ENCODE measurements around the gene HRH1.
A peak's percentile ranks its signal among the peaks of the same experiment; 100 is the strongest.
"Not testable (repeated sequence)": the region's sequence is repeated elsewhere in the genome, so short reads cannot be mapped to it uniquely, and the experiment has no call there.

The HRH1 gene

DNA sequence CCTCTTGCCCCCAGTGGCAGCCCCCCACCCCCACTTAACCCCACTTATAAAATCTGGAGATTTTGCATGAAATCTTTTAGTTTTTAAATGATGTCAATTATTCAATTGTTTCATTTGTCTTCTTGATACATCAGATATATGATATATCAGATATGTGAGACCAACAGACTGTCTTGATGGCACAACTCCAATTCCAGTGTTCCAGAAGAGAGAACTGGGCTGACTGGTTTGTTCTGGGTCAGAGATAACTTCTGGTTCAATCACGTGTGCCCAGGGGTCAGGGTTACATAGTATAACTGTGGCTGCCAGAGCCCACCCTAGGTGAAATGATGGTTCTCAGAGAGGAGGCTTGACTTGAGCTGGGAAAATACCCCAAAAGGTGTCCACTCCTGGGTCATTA lies 85.5 kb downstream of the HRH1 start:
- DNase-seq (ENCODE audit: low read depth), result no peak

DNA sequence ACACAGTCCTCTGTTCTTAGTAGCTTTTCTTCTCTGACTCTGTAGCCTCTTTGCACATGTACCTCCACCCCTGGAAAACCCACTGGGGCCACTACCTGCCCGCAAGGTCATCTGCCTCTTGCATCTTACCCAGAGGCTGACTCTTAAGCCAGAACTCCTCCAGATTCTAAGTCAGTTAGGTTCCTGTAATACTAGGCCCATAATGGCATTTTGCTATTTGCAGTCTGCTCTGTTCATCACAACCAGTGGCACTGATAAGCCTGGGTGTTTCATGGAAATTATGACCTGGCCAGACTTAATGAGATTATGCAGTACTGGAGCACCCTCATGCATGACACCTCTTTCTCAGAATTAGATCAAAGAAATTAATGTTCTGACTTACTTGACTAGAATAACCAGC lies 86.2 kb downstream of the HRH1 start:
- no peak for DNase-seq (ENCODE audit: low read depth)

DNA sequence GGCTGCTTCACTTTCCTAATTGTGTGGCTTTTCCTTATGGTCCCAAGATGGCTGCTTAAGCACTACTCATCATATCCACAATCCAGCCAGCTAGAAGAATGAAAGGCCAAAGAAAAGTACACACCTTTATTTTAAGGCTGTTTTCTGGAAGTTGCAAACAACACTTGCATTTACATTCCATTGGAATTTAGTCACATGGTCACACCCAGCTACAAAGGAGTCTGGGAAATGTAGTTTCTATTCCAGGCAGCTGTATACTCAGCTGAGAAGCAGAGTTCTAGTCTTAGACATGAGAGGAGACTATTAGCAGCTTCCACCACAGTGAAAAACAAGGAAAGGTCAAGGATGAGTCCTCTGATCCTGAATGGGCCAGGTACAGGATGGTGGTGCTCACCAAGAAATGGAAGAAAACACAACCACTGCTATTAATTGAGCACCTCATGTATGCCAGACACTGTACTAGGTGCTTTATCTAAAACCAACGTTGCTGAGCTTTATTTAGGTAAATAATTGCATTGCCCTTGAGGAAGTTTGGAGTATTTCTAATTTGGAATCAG lies 89.9 kb downstream of the HRH1 start:
- DNase-seq (ENCODE audit: low read depth), result no peak

DNA sequence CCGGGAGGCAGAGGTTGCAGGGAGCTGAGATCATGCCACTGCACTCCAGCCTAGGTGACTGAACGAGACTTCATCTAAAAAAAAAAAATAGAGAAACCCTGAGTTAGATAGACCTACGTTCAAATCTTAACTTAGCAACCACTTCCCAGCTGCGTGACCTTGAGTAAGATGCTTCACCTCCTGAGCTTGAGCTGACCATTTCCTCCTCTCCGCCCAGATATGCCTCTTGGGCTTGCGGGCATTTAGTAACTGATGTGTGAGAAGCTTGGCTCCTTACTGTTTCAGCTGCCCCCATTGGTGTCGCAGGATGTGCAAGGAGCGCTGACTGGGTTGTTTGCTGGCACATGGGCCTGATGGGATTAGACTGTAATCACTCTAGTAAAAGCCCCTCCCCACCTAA lies 91.0 kb downstream of the HRH1 start:
- no peak for DNase-seq (ENCODE audit: low read depth)

DNA sequence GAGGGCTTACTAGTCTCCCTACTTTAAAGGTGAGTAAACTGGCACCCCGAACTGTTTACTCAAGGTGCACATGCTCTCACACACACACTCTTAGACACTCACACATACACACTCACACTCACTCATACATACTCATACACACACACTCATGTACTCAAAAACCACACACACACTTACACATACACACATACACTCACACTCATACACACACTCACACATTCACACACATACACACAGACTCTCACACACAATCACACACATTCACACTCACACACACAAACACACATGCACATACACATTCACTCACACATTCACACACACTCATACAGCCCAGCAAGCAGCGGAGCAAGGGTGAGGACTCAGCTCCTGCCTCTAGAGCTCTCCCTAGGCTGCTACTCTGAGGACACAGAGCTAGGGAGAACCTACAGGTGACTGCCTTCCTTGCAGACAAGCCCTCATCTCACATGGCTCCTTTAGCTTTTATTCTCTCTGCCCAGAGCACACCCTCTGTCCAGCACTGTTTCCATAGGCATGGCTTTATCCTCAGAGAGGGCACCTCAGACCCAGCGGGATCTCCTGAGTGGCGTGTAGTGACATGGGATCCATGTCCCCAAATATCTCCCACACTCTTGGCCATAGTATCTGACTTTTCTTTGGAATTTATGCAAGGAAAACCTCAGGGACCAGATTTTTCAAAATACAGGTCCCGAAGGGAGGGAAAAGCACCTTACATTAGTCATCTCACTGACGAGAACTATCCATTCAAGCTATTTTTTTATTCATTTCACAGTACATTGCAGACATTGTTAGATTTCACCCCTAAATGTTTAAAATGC lies 91.8 kb downstream of the HRH1 start:
- no peak for DNase-seq (ENCODE audit: low read depth)

DNA sequence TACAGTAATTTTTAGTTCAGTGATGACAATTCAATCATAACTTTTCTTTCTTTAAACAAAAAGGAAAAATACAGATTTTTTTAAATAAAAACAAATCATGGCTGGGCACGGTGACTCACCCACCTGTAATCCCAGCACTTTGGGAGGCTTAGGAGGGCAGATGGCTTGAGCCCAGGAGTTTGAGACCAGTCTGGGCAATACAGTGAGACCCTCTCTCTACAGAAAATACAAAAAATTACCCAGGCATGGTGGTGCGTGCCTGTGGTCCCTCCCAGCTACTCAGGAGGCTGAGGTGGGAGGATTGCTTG lies 92.3 kb downstream of the HRH1 start:
- DNase-seq (ENCODE audit: low read depth), result no peak

DNA sequence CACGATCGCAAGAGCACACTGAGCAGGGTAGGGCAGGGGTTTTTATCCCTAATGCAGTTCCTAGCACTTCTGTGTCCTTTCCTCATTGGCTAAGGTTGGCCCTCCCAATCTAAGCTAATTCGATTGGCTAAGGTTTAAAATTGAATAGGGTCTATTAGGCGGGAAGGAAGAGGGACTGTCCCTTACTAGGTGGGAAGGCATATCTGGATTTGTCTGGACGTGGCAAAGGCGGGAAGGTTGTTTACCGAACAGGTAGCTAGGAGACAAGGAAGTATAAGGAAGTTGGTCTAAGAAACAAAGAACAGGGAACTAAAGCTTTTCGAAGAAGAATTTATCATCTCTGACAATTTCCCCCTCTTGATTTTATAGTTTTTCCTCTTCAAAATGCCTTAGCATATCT lies 93.1 kb downstream of the HRH1 start:
- DNase-seq (ENCODE audit: low read depth), result no peak

DNA sequence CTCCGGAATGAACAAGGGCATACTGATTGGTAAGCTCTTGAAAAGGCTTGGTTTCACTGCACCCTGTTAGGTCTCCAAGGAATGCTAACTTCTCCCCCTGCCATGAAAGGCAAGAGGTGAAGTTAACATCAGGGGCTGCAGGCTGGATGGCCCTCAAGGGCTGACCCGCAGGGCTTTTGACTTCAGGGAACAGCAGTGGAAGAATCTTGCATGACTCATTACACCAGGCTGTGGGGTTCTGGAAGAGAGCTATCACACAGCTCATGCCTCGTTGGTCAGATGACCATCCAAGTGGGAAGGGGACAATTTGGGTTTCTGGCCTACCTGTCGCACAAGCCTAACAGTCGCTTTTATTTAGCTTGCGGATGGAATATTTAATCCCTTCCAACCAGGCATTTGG lies 94.3 kb downstream of the HRH1 start:
- no peak for DNase-seq (ENCODE audit: low read depth)

DNA sequence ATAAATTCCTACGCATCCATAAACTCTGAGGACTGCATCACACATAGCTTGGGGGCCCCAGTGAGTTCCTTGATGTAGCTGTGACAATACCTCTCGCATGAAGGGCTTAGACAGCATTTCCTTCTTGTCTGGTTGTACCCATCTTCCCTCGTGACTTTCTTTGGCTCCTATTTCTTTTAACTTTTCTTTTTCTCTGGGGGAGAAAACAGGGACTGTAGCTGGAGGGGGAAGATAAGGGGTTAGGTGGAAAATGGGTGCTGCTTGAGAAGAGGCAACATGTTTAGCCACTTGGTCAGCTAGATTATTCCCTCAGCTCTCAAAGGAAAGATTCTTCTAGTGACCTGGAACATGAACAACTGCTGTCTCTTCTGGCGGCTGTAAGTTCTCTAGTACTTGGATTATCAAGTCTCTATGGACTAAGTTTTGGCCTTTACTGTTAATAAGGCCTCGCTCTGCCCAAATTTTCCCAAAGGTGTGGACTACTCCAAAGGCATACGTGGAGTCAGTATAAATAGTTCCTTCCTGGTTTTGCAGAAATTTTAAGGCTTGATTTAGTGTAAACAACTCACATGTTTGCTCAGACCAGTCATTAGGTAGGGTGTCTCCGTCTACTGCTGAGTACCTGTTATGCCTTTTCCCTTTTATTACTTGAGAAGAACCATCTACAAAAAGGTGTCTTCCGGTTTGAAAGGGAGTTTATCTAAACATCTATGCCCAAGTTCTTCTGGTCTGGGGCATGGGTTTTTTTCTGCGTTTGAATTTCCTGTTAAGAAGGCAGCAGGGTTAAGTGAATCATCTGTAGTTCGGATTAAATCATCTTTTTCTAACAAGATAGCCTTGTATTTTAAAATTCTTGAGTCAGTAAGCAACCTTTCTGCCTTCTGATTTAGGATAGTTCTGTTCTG lies 96.9 kb downstream of the HRH1 start:
- DNase-seq (ENCODE audit: low read depth), result no peak

DNA sequence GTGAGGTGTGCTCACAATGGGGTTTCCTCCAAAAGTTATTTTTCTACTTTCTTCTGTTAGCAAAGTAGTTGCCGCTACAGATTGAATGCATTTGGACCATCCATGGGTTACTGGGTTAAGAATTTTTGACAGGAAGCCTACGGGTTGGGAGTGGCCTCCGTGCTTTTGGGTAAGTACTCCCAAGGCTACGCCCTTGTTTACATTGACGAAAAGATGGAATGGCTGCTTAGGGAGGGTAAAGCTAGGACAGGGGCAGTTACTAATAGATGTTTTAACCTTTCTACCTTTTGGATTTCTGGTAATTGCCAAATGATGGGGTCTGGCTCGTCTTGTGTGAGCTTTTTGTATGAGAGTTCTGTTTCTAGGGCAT lies 97.5 kb downstream of the HRH1 start:
- DNase-seq (ENCODE audit: low read depth), result no peak

DNA sequence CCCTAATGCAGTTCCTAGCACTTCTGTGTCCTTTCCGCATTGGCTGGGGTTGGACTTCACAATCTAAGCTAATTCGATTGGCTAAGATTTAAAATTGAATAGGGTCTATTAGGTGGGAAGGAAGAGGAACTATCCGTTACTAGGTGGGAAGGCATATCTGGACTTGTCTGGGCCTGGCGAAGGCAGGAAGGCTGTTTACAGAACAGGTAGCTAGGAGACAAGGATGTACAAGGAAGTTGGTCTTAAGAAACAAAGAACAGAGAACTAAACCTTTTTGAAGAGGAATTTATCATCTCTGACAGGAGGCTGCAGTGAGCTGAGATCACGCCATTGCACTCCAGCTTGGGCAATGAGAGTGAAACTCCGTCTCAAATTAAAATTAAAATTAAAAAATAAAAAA lies 100.6 kb downstream of the HRH1 start:
- no peak for DNase-seq (ENCODE audit: low read depth)

DNA sequence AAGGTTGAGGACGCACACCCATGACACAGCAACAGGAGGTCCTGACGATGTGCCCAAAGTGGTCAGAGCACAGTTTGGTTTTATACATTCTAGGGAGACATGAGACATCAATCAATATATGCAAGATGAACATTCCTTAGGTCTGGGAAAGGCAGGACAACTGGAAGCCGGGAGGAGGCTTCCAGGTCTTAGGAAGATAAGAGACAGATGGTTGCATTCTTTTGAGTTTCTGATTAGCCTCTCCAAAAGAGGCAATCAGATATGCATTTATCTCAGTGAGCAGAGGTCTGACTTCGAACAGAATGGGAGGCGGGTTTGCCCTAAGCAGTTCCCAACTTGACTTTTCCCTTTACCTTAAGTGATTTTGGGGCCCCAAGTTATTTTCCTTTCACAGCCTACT lies 101.2 kb downstream of the HRH1 start:
- DNase-seq (ENCODE audit: low read depth), result not testable (repeated sequence)

DNA sequence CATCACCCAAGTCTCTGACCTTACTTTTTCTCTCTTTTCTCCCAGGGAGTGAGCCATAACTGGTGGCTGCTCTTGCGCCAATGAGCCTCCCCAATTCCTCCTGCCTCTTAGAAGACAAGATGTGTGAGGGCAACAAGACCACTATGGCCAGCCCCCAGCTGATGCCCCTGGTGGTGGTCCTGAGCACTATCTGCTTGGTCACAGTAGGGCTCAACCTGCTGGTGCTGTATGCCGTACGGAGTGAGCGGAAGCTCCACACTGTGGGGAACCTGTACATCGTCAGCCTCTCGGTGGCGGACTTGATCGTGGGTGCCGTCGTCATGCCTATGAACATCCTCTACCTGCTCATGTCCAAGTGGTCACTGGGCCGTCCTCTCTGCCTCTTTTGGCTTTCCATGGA lies 104.7 kb downstream of the HRH1 start:
- no peak for DNase-seq (ENCODE audit: low read depth)

DNA sequence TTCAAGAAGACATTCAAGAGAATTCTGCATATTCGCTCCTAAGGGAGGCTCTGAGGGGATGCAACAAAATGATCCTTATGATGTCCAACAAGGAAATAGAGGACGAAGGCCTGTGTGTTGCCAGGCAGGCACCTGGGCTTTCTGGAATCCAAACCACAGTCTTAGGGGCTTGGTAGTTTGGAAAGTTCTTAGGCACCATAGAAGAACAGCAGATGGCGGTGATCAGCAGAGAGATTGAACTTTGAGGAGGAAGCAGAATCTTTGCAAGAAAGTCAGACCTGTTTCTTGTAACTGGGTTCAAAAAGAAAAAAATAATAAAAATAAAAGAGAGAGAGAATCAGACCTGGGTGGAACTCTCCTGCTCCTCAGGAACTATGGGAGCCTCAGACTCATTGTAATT lies 106.2 kb downstream of the HRH1 start:
- DNase-seq (ENCODE audit: low read depth), result no peak

DNA sequence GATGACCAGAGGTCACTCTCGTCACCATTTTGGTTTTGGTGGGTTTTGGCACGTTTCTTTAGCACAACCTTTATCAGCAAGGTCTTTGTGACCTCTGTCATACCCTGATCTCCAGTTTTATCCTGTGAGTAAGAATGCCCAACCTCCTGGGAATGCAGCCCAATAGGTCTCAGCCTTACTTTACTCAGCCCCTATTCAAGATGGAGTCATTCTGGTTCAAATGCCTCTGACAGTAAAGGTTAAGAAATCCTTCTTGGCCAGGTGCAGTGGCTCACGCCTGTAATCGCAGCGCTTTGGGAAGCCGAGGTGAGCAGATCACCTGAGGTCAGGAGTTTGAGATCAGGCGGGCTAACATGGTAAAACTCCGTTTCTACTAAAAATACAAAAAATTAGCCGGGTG lies 114.7 kb downstream of the HRH1 start:
- no peak for DNase-seq (ENCODE audit: low read depth)

DNA sequence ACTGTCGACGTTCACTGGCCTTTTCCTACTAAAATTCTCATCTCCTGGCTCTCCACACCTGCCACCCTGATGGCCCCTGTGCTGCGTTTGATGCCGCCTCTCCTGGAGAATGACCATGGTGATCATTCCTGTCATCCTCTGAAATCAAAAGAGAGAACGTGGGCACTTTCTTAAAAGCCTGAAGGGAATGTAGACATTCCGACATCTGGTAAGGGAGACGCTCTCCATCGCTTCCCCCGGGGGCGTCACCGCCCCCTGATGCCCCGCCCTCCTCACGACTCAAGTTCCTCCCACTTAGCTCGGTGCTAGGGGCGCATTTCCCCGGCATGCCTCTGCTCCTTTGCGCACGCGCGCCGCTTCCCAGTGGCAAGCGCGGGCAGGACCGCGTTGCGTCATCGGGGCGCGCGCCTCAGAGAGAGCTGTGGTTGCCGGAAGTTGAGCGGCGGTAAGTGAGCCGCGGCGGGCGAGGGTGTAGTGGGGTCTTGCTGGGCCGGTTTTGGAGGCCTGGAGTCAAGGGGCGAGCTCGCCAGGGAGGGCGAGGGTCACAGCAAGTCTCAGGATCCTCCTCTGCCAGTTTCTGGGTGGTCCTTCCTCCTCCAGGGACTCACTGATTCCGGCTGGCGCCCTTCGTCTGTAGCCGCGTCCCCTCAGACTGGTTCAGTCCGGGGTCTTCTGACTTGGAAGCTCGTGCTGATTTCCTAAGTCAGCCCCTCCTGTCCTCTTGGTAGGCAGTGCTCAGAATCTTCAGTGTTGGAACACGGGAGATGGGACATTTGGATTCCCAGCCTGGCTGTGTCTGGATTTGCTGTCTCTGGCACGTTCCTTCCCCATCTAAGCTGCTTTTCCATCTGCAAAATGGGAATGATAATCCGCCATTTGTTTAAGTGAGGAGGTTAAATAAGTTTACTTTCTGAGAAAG lies 118.0 kb downstream of the HRH1 start, which contains the start of gene ATG7:
Gene ATG7 (plus strand): TSS at position 412 of the 919 bp plus-strand sequence. CDS start 26,299 bp downstream, outside the sequence.
- peak; percentile 94 for DNase-seq (ENCODE audit: low read depth)

DNA sequence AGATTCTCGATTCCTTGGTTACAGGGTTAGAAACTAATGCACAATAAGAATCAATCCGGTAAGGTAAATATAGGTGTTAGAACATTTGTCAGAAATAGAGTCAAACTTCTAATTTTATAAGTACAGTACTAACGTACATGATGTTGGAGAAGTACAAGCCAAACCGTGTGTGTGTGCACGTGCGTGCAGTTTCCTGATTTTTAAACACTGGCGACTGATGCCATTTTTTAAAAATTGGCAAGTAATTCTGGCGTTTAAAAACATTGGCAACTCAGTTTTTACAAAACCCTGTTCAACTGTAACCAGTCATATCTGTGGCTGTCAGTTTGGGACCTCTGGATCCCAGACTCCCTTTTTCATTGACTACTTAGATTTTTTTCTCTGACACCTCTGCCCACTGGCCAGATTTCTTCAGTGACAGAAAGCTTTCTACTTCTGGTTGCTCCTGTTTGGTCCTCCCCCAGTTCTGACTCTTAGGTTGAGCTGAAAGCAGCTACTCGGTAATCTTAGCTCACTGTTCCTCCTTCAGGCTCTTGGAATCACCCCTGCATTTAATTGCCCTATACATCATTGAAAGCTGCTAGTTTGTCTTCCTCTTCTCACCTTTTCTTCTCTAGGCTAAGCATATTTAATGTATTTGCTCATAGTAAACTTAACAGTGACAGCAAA lies 118.7 kb downstream of the HRH1 start:
- no peak for DNase-seq (ENCODE audit: low read depth)

DNA sequence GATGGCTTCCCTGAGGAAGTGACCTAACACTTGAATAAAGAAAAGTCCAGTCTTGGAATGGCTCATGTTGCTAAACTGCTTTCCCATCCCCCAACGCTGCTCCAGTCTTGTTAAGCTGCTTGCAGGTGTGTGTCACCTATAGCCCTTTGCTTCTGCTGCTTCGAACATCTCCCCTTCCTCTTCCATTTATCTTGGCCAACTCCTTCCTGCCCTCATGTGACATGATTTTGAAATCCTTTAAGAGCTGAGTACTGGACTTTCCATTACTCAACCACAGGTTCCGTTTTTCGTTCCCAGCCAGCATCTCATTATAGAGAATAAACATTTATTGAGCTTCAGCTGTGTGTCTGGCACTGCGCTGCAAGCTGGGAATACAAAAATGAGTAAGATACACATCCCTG lies 119.6 kb downstream of the HRH1 start:
- DNase-seq (ENCODE audit: low read depth), result no peak

DNA sequence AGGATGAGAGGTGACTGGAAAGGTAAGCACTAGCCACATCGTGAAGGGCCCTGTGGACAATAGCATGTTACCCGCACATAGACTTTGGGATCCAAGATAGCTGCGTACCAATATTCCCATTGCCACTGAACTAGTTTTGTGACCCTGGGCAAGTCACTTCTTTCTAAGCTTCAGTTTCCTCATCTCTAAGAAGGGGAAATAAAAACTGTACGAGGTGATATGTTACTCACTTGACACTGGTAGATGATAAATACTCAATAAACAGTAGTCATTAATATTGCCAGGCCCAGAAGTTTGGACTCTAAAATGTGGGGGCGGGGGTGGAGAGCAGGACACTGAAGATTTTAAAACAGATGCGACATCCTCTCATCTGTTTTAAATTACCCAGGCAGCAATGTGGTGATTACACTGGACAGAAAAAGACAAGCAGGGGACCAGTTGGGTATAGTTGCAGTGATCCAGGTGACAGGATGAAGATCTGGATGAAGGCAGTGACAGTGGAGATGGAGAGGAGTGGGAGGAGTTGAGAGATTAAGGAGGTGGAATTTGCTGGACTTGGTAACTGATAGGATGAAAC lies 120.4 kb downstream of the HRH1 start:
- DNase-seq (ENCODE audit: low read depth), result no peak

DNA sequence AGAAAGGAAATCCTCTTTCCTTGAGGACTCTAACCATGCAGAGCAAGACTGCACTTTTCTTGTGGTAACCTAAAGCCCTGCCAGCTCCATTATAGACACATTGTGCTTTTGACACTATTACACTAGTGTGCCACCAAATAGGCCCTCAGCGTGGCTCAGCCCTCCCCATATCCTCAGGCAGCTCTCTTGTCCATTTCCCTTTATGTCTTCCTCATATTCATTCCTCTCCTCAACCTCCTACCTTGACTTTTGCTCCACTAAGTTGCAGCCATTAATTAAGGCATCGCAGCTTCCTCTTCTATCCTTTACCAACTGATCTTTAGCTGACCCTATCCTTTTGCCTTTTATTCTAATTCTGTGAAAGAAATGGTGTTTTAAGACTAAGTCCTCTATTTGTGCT lies 121.6 kb downstream of the HRH1 start:
- no peak for DNase-seq (ENCODE audit: low read depth)

DNA sequence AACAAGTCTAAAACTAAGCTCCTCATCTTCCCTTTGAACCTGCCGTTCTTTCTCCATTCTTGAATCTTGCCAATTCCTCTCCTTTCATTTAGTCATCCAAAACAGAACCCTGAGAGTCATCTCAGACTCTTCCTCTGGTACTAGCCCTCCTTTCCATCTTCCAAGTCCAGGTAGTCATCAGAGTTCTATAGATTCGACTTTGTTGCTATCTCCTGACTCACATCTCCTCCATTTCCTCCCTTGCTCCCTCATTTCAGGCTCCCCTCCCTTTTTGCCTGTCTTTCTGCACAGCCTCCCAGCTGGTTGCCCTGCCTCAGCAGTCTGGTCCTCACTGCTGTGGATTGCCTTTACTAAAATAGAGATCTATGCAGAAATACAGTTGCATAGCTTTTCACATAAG lies 122.6 kb downstream of the HRH1 start:
- DNase-seq (ENCODE audit: low read depth), result no peak
